ENCODE data around the gene SAP130.

Gene SAP130

DNA sequence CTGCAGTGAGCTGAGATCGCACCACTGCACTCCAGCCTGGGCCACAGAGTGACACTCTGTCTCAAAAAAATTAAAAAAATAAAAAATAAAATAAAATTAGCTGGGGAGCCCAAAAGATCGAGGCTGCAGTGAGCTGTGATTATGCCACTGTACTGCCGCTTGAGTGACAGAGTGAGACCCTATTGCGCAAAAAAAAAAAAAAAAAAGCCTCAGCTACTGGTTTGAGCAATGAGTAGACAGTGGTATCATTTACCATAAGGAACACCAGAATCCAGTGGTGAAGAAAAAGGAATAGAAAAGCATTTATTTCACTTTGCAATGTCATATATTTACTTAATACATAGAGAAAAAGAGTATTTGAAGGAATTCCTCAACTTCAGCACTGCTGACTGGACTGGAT is 3.0 kb downstream of the SAP130 start:
- no peak for FAIRE-seq

DNA sequence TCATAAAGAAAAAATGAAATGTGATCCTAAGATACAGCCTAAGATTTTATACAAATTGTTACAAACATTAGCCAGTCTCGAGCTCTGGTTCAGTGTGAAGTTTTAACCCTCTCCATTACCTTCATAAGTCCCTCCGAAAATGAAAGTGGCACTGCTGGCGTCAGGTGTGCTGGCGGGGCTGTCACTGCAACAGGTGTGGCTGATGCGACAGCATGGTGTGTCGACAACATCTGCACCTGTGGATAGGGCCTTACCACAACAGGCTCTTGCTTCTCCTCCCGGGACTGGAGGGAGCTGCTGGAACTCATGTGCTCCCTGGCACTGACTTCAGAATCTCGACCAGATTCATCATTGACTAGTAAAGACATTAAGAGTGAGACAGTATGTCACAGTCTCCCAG is 10.3 kb downstream of the SAP130 start:
- FAIRE-seq = no peak

DNA sequence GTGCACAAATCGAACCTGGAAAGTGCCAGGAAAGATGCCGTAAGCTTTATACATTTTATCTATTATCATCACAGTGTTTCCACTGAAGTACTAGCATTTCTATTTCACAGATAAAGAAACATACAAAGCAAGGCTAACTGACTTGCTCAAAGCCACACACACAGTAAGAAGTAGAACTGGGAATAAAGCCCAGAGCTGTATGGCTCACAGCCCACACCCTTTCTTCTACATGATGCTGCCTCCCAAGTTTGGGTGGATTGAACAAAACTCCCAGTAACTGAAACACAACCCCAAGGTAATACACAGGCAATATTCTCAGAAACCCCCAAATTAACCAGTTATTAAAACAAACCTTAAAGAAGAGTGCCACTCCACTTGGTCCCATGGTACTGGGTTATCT is 11.2 kb downstream of the SAP130 start:
- no peak for FAIRE-seq

DNA sequence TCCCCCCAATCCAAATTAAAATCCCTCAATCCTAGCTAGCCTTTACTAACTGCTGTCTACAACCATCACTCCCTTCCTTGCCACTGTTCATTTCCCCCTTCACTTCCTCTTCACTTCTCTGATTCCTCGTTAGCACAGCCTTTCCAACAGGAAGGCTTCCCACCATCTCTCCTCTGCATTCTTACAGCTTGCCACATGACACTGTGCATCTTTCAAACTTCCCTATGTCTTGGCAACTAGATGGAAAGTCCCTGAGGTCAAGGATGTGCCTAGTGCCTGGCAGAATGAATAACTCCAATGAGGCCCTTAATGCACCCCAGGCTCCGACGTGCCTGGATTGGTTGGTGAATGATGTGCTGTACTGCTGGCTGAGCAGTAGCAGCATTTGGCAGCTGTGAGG is 15.2 kb downstream of the SAP130 start:
- FAIRE-seq = no peak

DNA sequence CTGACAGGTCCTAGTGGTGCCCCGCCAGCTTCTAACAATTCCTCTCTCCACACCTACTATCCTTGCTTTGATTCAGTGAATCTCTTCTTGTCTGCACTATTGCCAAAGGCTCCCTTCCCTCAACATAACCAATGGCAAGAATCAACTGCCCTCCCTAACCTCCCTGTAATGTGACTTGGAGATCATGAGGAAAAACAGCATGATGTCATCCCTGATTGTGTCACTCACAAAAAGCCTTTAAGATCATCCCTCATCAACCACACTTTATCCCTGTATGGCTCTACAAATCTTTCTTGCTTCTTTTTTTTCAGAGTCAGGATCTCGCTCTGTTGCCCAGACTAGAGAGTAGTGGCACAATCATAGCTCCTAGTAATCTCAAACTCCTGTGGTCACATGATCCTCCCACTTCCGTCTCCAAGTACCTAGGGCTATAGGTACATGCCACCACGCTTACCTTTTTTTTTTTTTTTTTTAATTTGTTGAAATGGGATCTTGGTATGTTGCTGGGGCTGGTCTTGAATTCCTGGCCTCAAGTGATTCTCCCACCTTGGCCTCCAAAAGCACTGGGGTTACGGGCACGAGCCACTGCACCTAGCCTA is 19.7 kb downstream of the SAP130 start:
- no peak for FAIRE-seq

DNA sequence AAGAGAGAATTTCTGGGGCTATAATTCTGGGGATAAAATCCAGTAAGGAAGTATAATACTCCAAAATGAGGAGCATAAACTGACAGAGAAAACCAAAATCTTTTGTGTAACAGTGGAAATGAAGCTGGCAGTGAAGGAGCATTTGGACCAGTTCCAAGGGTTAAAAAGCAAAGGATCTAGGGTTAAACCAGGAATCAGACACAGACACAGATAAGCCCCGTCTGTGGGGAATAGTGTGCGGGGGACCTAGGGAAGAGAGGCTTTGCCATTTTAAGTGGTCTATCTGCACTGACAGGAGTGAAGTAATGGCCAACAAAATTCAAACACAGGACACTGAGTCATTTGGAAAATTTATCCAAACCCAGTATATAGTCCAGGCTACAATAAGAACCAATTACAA is 23.4 kb downstream of the SAP130 start:
- FAIRE-seq = no peak

DNA sequence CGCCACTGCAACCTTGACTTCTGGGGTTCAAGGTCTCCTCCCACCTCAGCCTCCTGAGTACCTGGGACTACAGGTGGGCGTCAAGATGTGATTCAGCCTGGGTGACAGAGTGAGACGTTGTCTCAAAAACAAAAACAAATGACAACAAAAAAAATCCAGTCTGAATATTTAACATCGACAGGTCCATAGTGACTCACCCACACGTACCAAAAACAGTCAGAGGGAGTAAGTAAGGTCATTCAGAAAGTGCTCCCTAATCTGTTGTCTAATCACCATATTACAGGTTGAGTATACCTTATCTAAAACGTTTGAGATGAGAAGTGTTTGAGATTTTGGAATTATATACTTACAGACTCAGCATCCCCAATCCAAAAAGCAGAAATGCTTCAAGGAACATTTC is 24.4 kb downstream of the SAP130 start:
- no peak for FAIRE-seq

DNA sequence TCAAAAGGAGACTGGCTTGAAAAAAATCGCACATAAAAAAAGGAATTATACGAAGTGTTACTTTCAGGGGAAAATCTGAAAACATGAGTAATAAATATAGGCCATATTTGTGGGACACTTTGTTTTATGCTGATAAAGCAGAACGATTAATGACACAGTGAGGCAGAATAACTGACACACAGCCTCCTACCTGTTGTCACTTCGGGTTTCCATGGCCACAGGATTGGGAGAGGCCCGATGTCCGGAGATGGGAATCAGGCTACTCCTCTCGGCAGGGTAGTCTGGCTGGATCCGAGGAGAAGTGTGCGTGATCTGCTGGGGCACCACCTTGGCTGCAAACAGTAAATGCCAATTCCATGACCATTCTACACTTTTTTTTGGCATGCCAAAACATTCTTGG is 31.7 kb downstream of the SAP130 start:
- no peak for FAIRE-seq

DNA sequence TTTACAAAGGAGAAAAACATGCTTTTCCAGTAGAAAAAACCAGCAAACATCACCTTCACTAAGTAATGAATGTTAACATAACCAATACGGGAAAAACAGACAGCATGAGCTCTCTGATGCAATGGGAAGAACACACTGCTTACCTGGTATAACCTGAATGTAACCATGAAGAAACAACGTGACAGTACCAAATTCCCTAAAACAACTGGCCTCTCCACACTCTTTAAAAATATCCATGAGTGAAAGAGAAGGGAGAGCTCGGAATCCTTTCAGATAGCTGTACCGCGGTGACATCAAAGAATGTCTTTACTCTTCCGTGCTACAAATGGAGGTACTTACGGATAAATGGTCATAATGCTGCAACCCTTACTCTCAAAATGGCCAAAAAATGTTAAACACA is 32.1 kb downstream of the SAP130 start:
- FAIRE-seq = no peak

DNA sequence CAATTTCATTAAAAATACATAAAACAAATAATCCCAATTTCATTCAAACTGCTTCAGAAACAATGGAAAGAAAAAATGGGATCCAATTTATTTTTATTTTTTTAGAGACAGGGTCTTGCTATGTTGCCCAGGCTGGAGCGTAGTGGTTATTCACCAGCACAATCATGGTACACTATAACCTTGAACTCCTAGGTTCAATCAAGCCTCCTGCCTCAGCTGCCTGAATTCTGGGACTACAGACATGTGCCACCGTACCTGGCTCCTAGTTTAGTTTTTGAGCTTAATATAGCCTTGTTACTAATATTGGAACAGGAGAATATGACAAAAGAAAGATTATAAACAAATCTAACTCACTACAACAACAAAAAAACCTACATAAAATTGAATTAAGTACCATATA is 34.2 kb downstream of the SAP130 start:
- no peak for FAIRE-seq

DNA sequence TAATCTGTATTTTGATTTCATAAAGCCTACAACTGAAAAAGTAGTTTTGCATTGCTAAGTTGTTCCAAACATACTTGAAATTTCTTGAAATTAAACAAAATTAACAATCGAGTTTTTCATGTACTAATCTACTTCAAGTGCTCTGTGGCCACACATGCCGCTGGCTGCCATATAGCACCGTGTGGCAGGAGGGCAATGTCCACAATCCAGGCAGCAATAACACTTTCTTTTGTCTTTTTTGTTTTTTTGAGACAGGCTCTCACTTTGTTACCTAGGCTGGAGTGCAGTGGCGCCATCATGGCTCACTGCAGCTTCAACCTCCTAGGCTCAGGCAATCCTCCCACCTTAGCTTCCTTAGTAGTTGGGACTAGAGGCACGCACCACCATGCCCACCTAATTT is 36.1 kb downstream of the SAP130 start:
- FAIRE-seq = no peak

DNA sequence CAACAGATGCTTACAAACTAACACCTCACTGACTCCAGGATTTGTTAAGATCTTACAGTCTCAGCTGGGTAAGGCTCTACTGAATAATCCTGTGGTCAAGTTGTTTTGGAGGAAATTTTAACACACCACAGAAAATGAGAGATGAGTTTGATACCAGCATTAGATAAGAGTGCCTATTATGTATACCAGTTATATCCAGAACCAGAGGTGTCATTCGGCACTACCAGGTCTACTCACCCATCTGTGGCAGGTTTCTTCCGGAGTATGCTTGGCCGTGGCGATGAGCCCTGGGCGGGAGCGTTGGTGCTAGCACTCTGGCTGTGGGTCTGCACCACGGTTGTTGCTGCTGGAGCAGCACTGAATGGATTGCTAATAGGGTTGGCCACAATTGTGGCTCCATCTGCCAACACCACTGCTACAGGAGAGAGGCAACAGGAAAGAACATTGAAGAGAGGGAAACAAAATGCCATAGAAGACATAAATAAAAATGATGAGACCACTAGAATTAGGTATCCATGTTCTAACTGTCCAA is 41.2 kb downstream of the SAP130 start:
- no peak for FAIRE-seq

DNA sequence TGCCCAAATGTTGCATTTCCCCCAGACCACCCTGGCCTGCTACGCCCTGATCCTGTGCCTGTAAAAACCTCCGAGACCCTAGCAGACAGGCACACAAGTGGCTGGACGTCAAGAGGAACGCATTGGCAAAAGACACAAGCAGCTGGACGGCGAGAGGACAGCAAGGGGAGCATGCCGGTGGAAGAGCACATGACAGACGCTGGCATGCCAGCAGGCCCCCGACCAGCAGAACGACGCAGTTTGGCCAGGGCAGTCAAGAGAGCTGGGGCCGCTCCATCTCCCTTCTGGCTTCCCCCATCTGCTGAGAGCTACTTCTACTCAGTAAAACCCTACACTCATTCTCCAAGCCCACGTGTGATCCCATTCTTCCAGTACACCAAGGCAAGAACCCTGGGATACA is 42.1 kb downstream of the SAP130 start:
- no peak for FAIRE-seq

DNA sequence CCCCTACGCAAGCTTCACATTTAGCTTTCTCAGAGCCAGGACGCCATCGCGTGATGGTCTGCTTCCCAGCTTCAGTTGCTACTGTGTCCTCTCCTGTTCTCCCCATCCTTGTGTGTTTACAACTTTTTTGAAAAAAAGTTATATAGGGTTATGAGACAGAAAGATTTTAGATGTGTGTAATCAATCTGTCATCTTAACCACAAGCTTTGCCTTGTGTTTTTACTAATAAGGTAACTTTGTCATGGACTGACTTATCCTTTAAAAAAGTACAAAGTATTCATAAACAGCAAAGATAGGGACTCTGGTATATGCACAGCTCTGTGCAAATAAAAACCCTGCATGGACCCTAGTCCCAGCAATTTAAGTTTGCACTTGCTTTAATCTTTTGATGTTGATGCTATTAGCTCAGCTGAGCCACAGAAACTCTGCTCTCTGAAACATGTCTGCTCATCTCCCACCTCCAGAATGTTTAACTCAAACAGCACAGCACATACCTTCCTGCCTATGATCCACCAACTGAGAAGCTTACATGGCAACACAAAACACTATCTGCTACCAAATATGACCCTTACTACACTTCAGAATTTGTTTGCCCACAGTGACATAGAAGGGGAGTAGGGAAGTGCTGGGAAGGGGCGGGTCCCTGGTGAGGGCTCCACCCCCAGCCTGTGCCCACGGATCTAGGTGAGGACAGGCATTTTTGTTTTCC is 42.7 kb downstream of the SAP130 start:
- FAIRE-seq = no peak

DNA sequence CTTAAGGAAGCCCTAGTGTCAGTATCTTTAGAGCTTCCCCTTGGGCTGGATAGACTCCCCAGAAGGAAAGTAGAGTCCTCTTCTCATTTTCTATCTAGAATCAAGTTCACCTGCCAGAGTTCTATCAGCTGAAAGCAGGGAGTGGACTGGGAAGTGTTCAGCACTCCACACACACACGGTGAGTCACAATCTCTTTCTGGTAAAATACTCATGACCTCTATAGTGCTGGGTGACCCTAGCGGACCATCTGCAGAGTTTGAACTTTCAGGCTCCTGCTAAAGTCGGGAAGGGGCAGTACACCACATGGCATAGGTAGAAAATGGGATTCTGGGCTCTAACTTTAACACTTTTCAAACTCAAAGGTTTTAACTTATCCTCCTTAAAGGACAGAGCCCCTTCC is 43.3 kb downstream of the SAP130 start:
- no peak for FAIRE-seq

DNA sequence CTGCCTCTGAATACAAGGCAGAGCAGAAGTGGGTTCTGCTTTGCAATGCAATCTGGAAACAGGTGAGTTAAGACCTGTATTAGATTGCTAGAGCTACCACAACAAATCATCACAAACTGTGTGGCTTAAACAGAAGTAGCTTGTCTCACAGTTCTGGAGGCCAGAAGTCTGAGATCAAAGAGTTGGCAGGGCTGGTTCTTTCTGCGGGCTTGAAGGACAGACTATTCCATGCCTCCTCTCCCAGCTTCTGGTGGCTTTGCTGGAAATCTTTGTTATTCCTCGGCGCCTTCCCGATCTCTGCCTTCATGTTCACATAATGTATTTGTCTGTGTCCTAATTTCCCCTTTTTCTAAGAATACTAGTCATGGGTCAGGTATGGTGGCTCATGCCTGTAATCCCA is 58.4 kb downstream of the SAP130 start:
- no peak for FAIRE-seq

DNA sequence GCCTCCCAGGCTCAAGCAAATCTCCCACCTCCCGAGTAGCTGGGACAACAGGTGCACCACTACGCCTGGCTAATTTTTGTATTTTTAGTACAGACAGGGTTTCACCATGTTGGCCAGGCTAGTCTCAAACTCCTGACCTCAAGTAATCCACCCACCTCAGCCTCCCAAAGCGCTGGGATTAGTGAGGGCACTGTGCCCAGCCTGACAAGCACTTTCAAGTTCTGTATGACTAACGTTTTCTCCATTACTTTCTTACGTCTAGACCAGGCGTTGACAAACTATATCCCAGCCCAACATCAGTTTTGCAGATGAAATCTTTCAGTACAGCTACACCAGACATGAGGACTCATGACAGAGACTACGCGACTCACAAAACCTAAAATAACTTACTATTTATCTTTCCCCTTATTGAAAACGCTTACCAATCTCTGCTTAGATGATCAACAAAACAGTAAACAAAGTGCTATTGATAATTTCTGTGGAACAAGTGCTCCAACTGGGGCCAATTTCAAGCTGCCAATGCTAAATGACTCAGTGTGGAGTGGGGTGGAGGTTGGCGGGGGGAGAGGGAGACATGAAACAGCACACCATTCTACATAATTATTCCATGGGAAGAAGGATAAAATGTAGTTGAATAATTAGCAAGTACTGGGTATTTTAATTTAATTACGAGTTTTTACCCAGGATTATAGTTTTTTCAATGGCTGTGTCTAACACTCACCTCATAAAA is 59.1 kb downstream of the SAP130 start:
- no peak for FAIRE-seq

DNA sequence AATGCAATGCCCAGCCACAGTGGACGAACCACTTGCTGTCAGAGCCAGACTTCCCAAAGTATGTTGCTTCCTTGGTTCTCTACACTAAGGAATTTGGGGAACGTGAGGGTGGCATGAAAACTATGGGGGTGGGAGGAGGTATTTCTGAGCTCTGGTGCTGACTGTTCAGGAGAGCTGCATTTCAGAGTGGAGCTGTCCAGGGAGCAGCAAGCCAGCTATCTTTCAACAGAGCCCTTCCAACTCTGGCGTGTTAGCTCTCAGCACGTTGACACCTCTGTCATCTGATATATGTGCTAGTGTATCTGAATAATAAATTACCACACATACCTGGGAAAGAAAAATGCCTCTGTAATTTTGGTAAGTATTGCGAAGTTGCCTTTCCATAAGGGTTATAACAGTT is 66.1 kb downstream of the SAP130 start:
- FAIRE-seq = no peak

DNA sequence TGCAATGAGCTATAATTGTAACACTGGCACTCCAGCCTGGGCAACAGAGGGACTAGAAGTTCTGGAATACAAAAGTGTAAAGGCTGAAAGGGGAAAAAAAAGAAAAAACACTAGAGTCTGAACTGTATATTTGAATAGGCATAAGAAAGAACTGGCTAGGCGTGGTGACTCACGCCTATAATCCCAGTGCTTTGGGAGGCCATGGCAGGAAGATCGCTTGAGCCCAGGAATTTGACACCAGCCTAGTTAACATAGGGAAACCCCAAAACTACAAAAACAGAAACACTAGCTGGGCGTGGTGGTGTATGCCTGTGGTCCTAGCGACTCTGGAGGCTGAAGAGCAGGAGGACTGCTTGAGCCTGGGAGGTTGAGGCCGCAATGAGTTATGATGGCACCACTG is 70.6 kb downstream of the SAP130 start:
- FAIRE-seq = no peak

DNA sequence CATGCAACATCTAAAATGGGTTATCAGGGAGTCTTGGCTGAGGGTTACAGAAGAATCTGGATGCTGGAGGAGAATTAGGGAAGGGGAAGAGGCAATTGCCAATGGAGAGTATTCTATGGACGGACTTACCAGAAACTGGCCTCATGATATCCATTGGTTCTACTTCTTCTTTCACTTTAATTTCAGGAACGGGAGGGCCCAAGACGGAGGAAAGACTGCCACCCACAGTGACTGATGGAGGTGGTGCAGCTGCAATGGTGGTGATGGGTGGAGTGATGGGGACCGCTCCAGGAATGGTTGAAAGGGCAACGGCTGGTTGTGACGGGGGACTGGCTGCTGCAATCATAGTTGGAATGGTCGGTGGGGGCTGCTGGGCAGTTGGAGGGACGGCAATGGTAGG is 73.0 kb downstream of the SAP130 start:
- FAIRE-seq = no peak

DNA sequence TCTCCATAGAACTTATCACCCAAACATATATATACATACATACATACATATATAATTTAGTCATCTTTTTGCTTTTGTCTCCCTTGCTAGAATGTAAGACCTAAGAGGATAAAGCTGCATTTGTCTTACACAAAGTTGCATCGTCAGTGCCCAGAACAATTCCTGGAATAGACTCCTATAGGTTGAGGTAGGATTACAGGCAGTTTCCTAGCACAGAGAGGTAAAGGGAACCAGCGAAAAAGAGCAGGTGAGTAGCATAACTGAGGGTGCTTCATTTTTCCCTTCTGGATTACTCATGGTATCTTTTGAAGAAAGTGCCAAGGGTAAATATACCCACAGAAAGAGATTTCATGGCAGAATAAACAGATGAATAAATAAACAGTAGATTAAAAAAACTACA is 74.0 kb downstream of the SAP130 start:
- FAIRE-seq = no peak

DNA sequence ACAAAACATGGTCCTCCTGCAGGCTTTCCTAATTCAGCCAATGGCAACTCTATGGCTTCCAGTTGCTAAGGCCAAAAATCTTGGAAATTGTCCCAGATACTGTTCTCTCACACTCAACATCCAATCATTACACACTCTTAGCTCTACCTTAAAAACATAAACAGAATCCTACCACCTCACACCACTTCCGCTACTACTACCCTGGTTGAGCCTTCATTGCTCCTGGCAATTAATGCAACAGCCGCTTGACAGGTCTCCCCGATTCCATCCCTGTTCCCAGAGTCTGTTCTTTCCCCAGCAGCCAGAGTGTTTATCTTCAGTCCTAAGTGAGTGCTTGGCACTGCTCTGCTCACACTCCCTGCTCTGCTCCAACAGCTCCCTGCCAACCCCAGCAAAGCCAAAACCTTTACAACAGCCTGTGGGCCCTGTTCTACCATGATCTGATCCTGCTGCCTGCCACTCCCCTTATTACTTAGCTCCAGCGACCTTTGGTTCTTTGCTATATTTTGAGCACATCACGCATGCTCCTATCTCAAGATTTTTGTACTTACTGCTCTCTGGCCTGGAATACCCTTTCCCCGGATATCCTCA is 74.6 kb downstream of the SAP130 start:
- no peak for FAIRE-seq

DNA sequence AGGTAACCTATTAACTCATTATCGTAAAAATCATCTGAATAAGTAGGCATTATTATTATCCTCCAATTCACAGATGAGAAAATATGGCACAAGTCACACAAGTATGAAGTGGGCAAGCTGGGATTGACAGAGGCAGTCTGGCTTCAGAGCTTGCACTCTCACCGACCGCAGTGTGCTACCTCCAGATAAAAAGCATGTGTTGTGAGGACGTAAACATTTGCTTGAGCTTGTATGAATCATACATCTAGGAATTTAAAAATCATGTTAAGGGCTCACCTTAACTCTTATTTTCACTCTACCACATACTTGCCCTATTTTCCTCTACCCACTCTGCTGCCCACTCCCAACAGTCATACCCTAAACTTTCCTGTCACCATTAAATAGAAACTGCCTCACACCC is 76.8 kb downstream of the SAP130 start:
- FAIRE-seq = no peak

DNA sequence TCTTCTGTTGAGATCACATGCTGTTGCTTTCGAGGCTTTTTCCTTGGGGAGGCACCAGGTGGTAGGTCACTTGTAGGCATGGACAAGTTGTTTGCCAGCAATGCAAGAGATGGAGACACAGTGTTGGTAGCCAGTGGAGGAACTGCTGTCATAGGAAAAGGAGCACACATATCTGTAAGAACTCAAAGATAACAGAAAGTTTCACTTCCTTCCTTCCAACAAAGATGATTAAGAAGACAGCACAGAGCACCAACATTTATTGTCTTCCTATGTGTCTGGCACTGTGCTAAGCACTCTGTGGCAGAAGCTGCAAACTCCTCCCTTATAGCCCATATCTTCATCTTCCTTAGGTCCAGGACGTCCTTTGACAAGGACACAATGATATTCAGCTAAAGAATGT is 77.6 kb downstream of the SAP130 start:
- FAIRE-seq = no peak

Measured in endometrium (tissue), 2 donors.